GM19395 (cell line): ENCODE results near the gene MAN1A2.

Source experiments
- ATAC-seq: cut with Tn5 transposase; IDR thresholded peaks from one replicate; pipeline ENCODE4 v1.9.1; 2021; ENCODE audit warnings: mild to moderate bottlenecking, moderate library complexity; ENCODE audit not compliant: unreplicated experiment

The MAN1A2 gene

GRCh38 chr1:117481410-117481809 lies 114.2 kb downstream of the MAN1A2 start:
- ATAC-seq: no peak

GRCh38 chr1:117493906-117494305 lies 126.7 kb downstream of the MAN1A2 start:
- ATAC-seq: no peak

- no peak for ATAC-seq
Observed at GRCh38 chr1:117495068-117495467, 127.8 kb downstream of the MAN1A2 start.

- ATAC-seq: no peak
Observed at GRCh38 chr1:117499071-117499470, 131.8 kb downstream of the MAN1A2 start.

GRCh38 chr1:117500584-117500983 lies 133.3 kb downstream of the MAN1A2 start:
- ATAC-seq: no peak

GRCh38 chr1:117501281-117501680 lies 134.0 kb downstream of the MAN1A2 start:
- ATAC-seq: no peak

GRCh38 chr1:117511273-117511672 lies 144.0 kb downstream of the MAN1A2 start:
- no peak for ATAC-seq

GRCh38 chr1:117512728-117513321 lies 145.6 kb downstream of the MAN1A2 start:
- ATAC-seq: no peak

GRCh38 chr1:117523111-117523510 lies 155.9 kb downstream of the MAN1A2 start:
- no peak for ATAC-seq

- ATAC-seq: no peak
Observed at GRCh38 chr1:117527074-117527473, 159.8 kb downstream of the MAN1A2 start.

- ATAC-seq: no peak
Observed at GRCh38 chr1:117527566-117528102, 160.4 kb downstream of the MAN1A2 start.

- no peak for ATAC-seq
Observed at GRCh38 chr1:117529683-117530082, 162.4 kb downstream of the MAN1A2 start.

- no peak for ATAC-seq
Observed at GRCh38 chr1:117531222-117531621, 164.0 kb downstream of the MAN1A2 start.

GRCh38 chr1:117534995-117535467 lies 167.8 kb downstream of the MAN1A2 start:
- peak; percentile 81 for ATAC-seq

GRCh38 chr1:117535821-117536220 lies 168.6 kb downstream of the MAN1A2 start:
- ATAC-seq: no peak

- peak; percentile 59 for ATAC-seq
Observed at GRCh38 chr1:117537291-117537920, 170.2 kb downstream of the MAN1A2 start.

- ATAC-seq: no peak
Observed at GRCh38 chr1:117540532-117540931, 173.3 kb downstream of the MAN1A2 start.

- ATAC-seq: no peak
Observed at GRCh38 chr1:117541003-117541402, 173.8 kb downstream of the MAN1A2 start.

- no peak for ATAC-seq
Observed at GRCh38 chr1:117541585-117541984, 174.3 kb downstream of the MAN1A2 start.

- no peak for ATAC-seq
Observed at GRCh38 chr1:117544509-117545109, 177.4 kb downstream of the MAN1A2 start.

GRCh38 chr1:117546467-117546866 lies 179.2 kb downstream of the MAN1A2 start:
- ATAC-seq: no peak

GRCh38 chr1:117553471-117553870 lies 186.2 kb downstream of the MAN1A2 start:
- ATAC-seq: no peak
